ENCODE results near the gene CTIF. TPM values are rescaled to one million over a fixed set of nuclear protein-coding genes. Genes with fewer than 3 reads are reported as not detected.

The CTIF gene
- total RNA-seq, 3 donors from 2014 or later = 13.2 to 50.3 (median 19.6) TPM

- ATAC-seq (no peak), DNase-seq (no peak)
- H3K4me3 ChIP-seq = no peak overlapping the region
- intact Hi-C loops (cut with DNase I, micrococcal nuclease) = no loop called here
- peaks cover 13% of the 10 kb centered on the region for H3K4me1 ChIP-seq (ENCODE audit: low read depth)
- H3K9me3 ChIP-seq = no peaks in the 10 kb centered on the region
- TF ChIP-seq, protein P1, sequence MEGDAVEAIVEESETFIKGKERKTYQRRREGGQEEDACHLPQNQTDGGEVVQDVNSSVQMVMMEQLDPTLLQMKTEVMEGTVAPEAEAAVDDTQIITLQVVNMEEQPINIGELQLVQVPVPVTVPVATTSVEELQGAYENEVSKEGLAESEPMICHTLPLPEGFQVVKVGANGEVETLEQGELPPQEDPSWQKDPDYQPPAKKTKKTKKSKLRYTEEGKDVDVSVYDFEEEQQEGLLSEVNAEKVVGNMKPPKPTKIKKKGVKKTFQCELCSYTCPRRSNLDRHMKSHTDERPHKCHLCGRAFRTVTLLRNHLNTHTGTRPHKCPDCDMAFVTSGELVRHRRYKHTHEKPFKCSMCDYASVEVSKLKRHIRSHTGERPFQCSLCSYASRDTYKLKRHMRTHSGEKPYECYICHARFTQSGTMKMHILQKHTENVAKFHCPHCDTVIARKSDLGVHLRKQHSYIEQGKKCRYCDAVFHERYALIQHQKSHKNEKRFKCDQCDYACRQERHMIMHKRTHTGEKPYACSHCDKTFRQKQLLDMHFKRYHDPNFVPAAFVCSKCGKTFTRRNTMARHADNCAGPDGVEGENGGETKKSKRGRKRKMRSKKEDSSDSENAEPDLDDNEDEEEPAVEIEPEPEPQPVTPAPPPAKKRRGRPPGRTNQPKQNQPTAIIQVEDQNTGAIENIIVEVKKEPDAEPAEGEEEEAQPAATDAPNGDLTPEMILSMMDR (IDR thresholded peaks at IDR 0.05) = no peak
- H3K36me3 ChIP-seq (ENCODE audit: low read depth) = no peaks in the 10 kb centered on the region
Measured at GRCh38 chr18:48718251-48718959, 179.6 kb downstream of the CTIF start.

- no peaks in the 10 kb centered on the region for H3K36me3 ChIP-seq (ENCODE audit: low read depth)
- no peak for ATAC-seq
- H3K4me3 ChIP-seq = no peak overlapping the region
- intact Hi-C loops (cut with DNase I, micrococcal nuclease) = no loop called here
- H3K9me3 ChIP-seq = no peaks in the 10 kb centered on the region
- TF ChIP-seq, protein P1 (IDR thresholded peaks at IDR 0.05) = no peak
- peaks cover 13% of the 10 kb centered on the region for H3K4me1 ChIP-seq (ENCODE audit: low read depth)
- DNase-seq = no peak
Measured at GRCh38 chr18:48719388-48719787, 180.6 kb downstream of the CTIF start.

DNA sequence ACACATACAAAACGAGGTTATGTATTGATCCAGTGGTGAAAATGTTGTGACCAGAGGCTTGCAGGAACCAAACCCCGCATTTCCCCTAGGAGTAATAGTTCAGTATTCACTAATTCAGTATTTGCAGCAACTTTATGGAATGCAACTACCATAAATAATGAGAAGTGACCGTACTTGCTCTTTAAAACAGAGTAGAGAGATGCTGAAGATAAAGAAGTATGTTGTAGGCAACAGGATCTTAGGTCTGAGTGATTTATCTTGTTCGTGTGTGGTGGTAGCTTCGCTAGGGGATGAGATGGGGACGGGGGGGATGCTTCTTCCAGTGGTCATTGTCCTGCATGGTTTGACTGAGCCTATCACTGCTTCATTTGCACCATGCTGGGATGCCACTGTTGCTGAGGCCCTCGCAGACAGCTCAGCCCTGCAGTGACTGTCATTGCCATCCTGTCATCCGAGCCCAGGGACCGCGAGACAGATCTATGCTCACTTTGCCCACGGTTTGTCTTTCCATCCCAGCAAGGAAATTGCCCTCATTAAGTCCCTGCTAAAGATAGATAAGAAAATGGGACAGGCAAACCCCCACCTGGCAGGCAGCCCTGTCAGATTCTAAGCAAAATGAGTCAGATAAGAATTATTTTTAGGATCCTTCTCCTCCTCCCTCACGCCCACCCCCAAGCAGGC is 181.3 kb downstream of the CTIF start:
- Histone ChIP-seq H3K4me3 (no peak overlapping the region), H3K36me3 (ENCODE audit: low read depth) (no peaks in the 10 kb centered on the region), H3K4me1 (ENCODE audit: low read depth) (peaks cover 10% of the 10 kb centered on the region), H3K9me3 (no peaks in the 10 kb centered on the region)
- TF ChIP-seq, protein P1 (IDR thresholded peaks at IDR 0.05) = no peak
- no peak for DNase-seq
- no peak for ATAC-seq
- intact Hi-C loops (cut with DNase I, micrococcal nuclease) = no loop called here

DNA sequence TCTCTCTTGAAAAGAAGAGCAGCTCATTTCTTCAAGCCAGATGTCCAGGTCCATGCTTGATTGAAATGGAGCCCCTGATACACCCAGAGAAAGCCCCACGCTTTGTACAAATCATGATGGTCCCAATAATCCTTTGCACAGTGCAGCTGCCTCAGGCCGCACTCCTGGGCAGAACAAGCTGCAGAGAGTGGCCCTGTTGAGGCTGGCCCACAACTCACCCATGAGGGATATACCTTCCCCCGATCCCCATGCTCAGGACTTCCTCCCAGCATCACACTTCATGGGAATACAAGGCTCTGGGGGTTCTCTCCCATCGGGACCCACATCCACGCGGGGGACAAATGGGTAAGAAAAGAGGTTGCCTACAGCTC is 181.8 kb downstream of the CTIF start:
- ATAC-seq (no peak), DNase-seq (no peak)
- peaks cover 5% of the 10 kb centered on the region for H3K4me1 ChIP-seq (ENCODE audit: low read depth)
- H3K36me3 ChIP-seq (ENCODE audit: low read depth) = no peaks in the 10 kb centered on the region
- TF ChIP-seq, protein P1 (IDR thresholded peaks at IDR 0.05) = no peak
- intact Hi-C loops (cut with DNase I, micrococcal nuclease) = no loop called here
- no peak overlapping the region for H3K4me3 ChIP-seq
- no peaks in the 10 kb centered on the region for H3K9me3 ChIP-seq

- no peaks in the 10 kb centered on the region for H3K4me1 ChIP-seq (ENCODE audit: low read depth)
- TF ChIP-seq, protein P1 (IDR thresholded peaks at IDR 0.05) = no peak
Measured at GRCh38 chr18:48721312-48721711, 182.5 kb downstream of the CTIF start.

More at GRCh38 chr18:48721312-48721711, 182.5 kb downstream of the CTIF start:
- Histone ChIP-seq H3K4me3 (no peak overlapping the region), H3K9me3 (no peaks in the 10 kb centered on the region), H3K36me3 (ENCODE audit: low read depth) (no peaks in the 10 kb centered on the region)
- DNase-seq (no peak), ATAC-seq (no peak)
- intact Hi-C loops (cut with DNase I, micrococcal nuclease) = no loop called here

All from mucosa of descending colon (tissue), 3 donors.